Heart left ventricle (tissue), 16 donors: ENCODE results near the gene IFNAR1. TPM values are rescaled to one million over a fixed set of nuclear protein-coding genes. Genes with fewer than 3 reads are reported as not detected.

ENCODE experiments used
- ATAC-seq, 4 donors: fragments of 200-7000 bp; cut with Tn5 transposase; one replicate each; pipeline ENCODE4 v1.9.1; 2020 to 2022; ENCODE audit warnings: moderate library complexity in 4 of 4, mild to moderate bottlenecking in 3 of 4, moderate number of reproducible peaks in 1 of 4
- DNase-seq, 5 donors: peaks; one replicate each; pipeline ENCODE4 v3.0.0-alpha.2; 2020
- H3K27ac ChIP-seq, 12 donors: fragments of 200-600 bp; sonication (generic) in 4 of 12; one replicate each; pipeline versions ENCODE4 v1.5.0 to v1.8.0; 2016 to 2022; ENCODE audit warnings: mild to moderate bottlenecking in 2 of 12
- H3K27me3 ChIP-seq, 9 donors: fragments of 200-600 bp; sonication (generic) in 2 of 9; one replicate each; pipeline versions ENCODE4 v1.5.1 to v1.8.0; 2016 to 2022; ENCODE audit warnings: mild to moderate bottlenecking in 3 of 9
- H3K36me3 ChIP-seq, 9 donors: fragments of 200-600 bp; sonication (generic) in 2 of 9; one replicate each; pipeline versions ENCODE4 v1.5.0 to v1.8.0; 2018 to 2022; ENCODE audit warnings: mild to moderate bottlenecking in 2 of 9
- H3K4me1 ChIP-seq, 12 donors: fragments of 200-600 bp; sonication (generic) in 4 of 12; one replicate each; pipeline versions ENCODE4 v1.5.0 to v1.8.0; 2016 to 2022; ENCODE audit warnings: mild to moderate bottlenecking in 3 of 12
- H3K4me3 ChIP-seq, 12 donors: fragments of 200-600 bp; sonication (generic) in 4 of 12; one replicate each; pipeline versions ENCODE4 v1.5.0 to v1.8.0; 2017 to 2022; ENCODE audit warnings: mild to moderate bottlenecking in 9 of 12, moderate library complexity in 4 of 12
- H3K9me3 ChIP-seq, 12 donors: fragments of 200-600 bp; sonication (generic) in 4 of 12; one replicate each; pipeline versions ENCODE4 v1.5.0 to v1.8.0; 2016 to 2022; ENCODE audit warnings: mild to moderate bottlenecking in 1 of 12
- CTCF ChIP-seq, 12 donors: fragments of 200-600 bp; sonication (generic) in 4 of 12; IDR thresholded peaks; one replicate each; pipeline versions ENCODE4 v1.5.0 to v1.8.0; 2018 to 2022; ENCODE audit warnings: antibody characterized with exemption in 12 of 12, mild to moderate bottlenecking in 5 of 12
- POLR2A ChIP-seq, 2 donors: fragments of 450-650 bp; IDR thresholded peaks; one replicate each; pipeline ENCODE4 v1.6.1; 2017; ENCODE audit warnings: antibody characterized with exemption in 2 of 2, mild to moderate bottlenecking in 2 of 2, moderate library complexity in 2 of 2
- WGBS, 4 donors: extraction: QIAGEN DNeasy Blood & Tissue Kit in 2 of 4; methylation state at CpG; one replicate each; pipeline versions ENCODE4 v1.1.5 to v1.1.7; 2013 to 2018; 5-methylcytosine and 5-hydroxymethylcytosine counted together
- intact Hi-C, 10 donors: fragments of 100-400 bp; cut with DNase I; formaldehyde crosslinking; loops; one replicate each; pipeline versions ENCODE4 v1.11.1 to v1.14.2; 2022
- polyA plus RNA-seq, 2 donors: library from polyadenylated mRNA; stranded (reverse); fragments of 200-250 nt; gene quantifications; one replicate each; pipeline ENCODE4 v1.2.3, GENCODE V29; 2013
- total RNA-seq, 9 donors: library from RNA; depleted of rRNA in 2 of 9; stranded (reverse); fragments of >200 nt in 2 of 9; fragmentation: NEBNext Ultra II Directional in 3 of 9; extraction: Animal tissue kit (Norgen Biotek cat#: 25700) in 3 of 9; gene quantifications; one replicate each; pipeline versions ENCODE4 v1.1.0 to v1.2.4, GENCODE V29; 2016 to 2023
- donor health status: ischemic (EF 13 %, LVEDD 7.1; RV severe dilation, severe dysfunction).
- donor health status: healthy with polysubstance abuse.
- donor health status: DM: no; HTN: yes; CAD: no.
- donor health status: DM: no; HTN: no; CAD: no.
- donor health status: ischemic (EF 25% LVEDD 6.9; RV normal size, moderate dysfunction).
- donor health status: ischemic (EF 25% LVEDD 5.7; RV mildly dilated, moderate dysfunction).
- donor health status: healthy.
- donor health status: DM: yes; HTN: yes; CAD: no.
- donor health status: ischemic (EF 35%, LVEDD 5.7; RV mildly dilated, moderate dysfunction).
- donor health status: nonischemic (EF 11% LVEDD 7.7; RV severe dilation, severe dysfunction).
- donor health status: DM: yes; HTN: yes; CAD: no.
- donor health status: PGD.
- donor health status: ischemic (EF 29% LVEDD 5.4; RV normal size, mild dysfunction).
- donor health status: nonischemic (EF 23%, LVEDD 6.1; RV moderate dilation, normal function).

The IFNAR1 gene
- total and polyA plus RNA-seq, 11 donors: 6.5 to 38.9 (median 22.5) TPM

- TF ChIP-seq CTCF (IDR thresholded peaks at IDR 0.05): no peak
- TF ChIP-seq POLR2A (IDR thresholded peaks at IDR 0.05): no peak
- Histone ChIP-seq H3K4me1 (peaks cover 0 to 43% (median 4%) of the 10 kb centered on the region in 12 donors), H3K9me3 (peaks cover 0 to 3% (median under 1%) of the 10 kb centered on the region in 12 donors), H3K36me3 (no peaks in the 10 kb centered on the region), H3K27ac (peak overlapping the region in 6 of 12 donors; percentile 11 to 91 (median 28)), H3K27me3 (no peaks in the 10 kb centered on the region), H3K4me3 (no peak overlapping the region)
- intact Hi-C loops: loop anchor here in 6 of 10 donors (5.0 to 10.0 kb wide), 5 partner anchors 71 to 539 kb away; no protein-coding TSS in a partner anchor
- no peak for DNase-seq
- WGBS, 4 donors: 75 to 87% (median 82%) methylated on average over 2 of the region's 2 CpGs
- no peak for ATAC-seq
These were observed 48.7 kb downstream of the IFNAR1 start for GRCh38 chr21:33373451-33373850.

GRCh38 chr21:33374080-33374449, 49.3 kb downstream of the IFNAR1 start:
- TF ChIP-seq POLR2A (IDR thresholded peaks at IDR 0.05): no peak
- no peak for TF ChIP-seq CTCF (IDR thresholded peaks at IDR 0.05)
- ATAC-seq (peak in 2 of 4 donors; percentile 37 to 41), DNase-seq (no peak)
- Histone ChIP-seq H3K36me3 (no peaks in the 10 kb centered on the region), H3K4me3 (no peak overlapping the region), H3K27me3 (no peaks in the 10 kb centered on the region), H3K9me3 (peaks cover 0 to 3% (median 0%) of the 10 kb centered on the region in 12 donors), H3K27ac (peak overlapping the region in 5 of 12 donors; percentile 11 to 91 (median 34)), H3K4me1 (peaks cover 0 to 45% (median 4%) of the 10 kb centered on the region in 12 donors)
- WGBS, 4 donors: 60 to 65% (median 64%) methylated on average over 2 of the region's 2 CpGs
- intact Hi-C loops: loop anchor here in 8 of 10 donors (1.0 to 10.0 kb wide), 8 partner anchors 71 to 539 kb away; no protein-coding TSS in a partner anchor

GRCh38 chr21:33374450-33375096, 49.8 kb downstream of the IFNAR1 start:
- intact Hi-C loops: loop anchor here (1.0 to 10.0 kb wide), 8 partner anchors 70 to 540 kb away; no protein-coding TSS in a partner anchor
- no peaks in the 10 kb centered on the region for H3K27me3 ChIP-seq
- H3K4me1 ChIP-seq: peaks cover 0 to 50% (median 5%) of the 10 kb centered on the region in 12 donors
- no peak overlapping the region for H3K4me3 ChIP-seq
- peak; percentile 70 to 78 (median 75) for ATAC-seq
- DNase-seq: peak in 3 of 5 donors; percentile 54 to 58 (median 57)
- H3K27ac ChIP-seq: peak overlapping the region in 5 of 12 donors; percentile 11 to 91 (median 34)
- peaks cover 0 to 3% (median 0%) of the 10 kb centered on the region in 12 donors for H3K9me3 ChIP-seq
- TF ChIP-seq CTCF (IDR thresholded peaks at IDR 0.05): peak; percentile 41 to 80 (median 67)
- no peak for TF ChIP-seq POLR2A (IDR thresholded peaks at IDR 0.05)
- WGBS, 4 donors: 14 to 28% (median 21%) methylated on average over 4 of the region's 4 CpGs
- H3K36me3 ChIP-seq: no peaks in the 10 kb centered on the region

GRCh38 chr21:33375101-33375644, 50.4 kb downstream of the IFNAR1 start:
- intact Hi-C loops: loop anchor here in 7 of 10 donors (1.0 to 10.0 kb wide), 8 partner anchors 70 to 540 kb away; no protein-coding TSS in a partner anchor
- TF ChIP-seq POLR2A (IDR thresholded peaks at IDR 0.05) (no peak), CTCF (IDR thresholded peaks at IDR 0.05) (no peak)
- Histone ChIP-seq H3K9me3 (peaks cover 0 to 1% (median 0%) of the 10 kb centered on the region in 12 donors), H3K27me3 (no peaks in the 10 kb centered on the region), H3K4me1 (peaks cover 0 to 56% (median 10%) of the 10 kb centered on the region in 12 donors), H3K27ac (peak overlapping the region in 1 of 12 donors; percentile 91), H3K4me3 (no peak overlapping the region), H3K36me3 (no peaks in the 10 kb centered on the region)
- 68 to 75% (median 74%) methylated on average over 5 of the region's 5 CpGs for WGBS, 4 donors
- DNase-seq: no peak
- ATAC-seq: no peak
